ENCODE measurements around the gene ATP2A2.
"Not testable (repeated sequence)": the region's sequence is repeated elsewhere in the genome, so short reads cannot be mapped to it uniquely, and the experiment has no call there.

The ATP2A2 gene

GRCh38 chr12:110343736-110344555 lies 62.9 kb downstream of the ATP2A2 start:
- DNase-seq = no peak

DNA sequence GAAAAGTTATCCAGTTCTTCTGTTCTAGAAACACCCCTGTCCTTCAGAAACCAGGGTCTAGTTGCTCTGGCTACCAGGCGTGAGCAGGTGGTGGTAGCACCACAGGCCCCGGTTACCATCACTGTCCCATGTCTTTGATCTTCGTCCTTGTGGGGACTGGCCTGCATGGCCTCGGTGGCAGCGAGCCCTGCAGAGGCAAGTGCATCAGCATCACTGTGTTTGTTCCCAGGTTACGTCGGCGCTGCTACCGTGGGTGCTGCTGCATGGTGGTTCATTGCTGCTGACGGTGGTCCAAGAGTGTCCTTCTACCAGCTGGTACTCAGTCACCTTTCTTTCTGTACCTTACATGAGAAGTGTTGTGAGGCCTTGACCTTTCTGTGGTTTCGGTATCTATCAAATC lies 63.6 kb downstream of the ATP2A2 start:
- no peak for DNase-seq

- DNase-seq = no peak
Measured at GRCh38 chr12:110345176-110345661, 64.2 kb downstream of the ATP2A2 start.

DNA sequence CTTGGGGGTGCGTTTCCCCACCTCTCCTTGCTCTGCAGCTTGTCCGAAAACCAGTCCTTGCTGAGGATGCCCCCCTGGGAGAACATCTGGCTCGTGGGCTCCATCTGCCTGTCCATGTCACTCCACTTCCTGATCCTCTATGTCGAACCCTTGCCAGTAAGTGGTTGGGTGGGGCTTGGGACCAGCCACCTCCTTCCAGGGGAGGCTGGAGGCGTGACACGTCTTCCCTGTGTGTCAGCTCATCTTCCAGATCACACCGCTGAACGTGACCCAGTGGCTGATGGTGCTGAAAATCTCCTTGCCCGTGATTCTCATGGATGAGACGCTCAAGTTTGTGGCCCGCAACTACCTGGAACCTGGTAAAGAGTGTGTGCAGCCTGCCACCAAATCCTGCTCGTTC lies 64.9 kb downstream of the ATP2A2 start:
- no peak for DNase-seq

- DNase-seq = no peak
Measured at GRCh38 chr12:110347767-110348166, 66.7 kb downstream of the ATP2A2 start.

GRCh38 chr12:110348431-110349059 lies 67.5 kb downstream of the ATP2A2 start:
- DNase-seq = no peak

GRCh38 chr12:110349096-110349495 lies 68.0 kb downstream of the ATP2A2 start:
- DNase-seq = no peak

DNA sequence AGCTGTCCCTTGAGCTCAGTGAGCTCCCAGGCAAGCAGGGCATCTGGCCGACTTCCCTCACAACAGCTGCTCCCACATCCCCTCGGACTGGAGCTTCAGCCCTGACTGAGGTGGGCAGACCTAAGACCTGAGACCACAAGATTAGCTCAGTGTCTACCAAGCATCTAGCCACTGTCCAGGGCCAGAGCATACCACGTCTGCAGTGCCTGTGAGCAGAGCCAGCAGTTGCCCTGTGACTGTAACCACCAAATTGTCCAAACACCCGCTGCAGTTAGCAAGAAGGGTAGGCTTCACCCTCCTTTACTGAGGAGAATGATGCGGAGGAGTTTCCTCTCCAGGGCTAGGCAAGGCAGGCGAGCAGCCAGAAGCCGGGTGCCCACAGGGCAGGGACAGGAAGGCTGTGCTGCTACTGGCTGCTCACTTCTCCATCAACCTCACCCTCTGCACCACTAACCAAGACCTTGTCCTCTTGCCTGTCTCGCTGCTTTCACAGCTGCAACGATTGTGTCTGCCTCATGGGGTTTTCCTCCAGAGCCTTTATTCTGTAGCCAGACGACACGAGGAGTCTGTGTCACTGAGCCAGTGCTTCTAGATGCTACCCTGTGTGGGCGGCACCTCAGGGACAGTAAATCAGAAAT lies 68.6 kb downstream of the ATP2A2 start:
- peak; percentile 26 to 32 for DNase-seq

DNA sequence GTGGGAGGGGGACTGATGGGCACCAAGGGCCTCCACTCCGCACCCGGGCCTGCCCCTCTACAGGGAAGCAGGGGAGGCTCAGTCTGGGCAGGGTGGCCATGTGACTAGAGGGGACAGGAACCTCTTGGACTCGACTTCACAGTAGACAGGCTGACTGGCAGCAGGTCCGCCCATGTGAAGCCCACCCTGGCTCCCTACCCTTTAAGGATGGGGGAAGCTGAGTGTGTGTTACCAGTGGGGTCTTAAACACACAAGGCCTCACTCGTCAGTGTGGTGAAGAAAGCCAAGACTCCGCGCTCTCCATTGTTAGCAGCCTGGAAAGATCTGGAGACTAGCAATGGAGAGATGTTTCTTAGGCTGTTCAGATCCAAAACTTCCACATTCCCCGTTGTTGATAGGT lies 70.1 kb downstream of the ATP2A2 start:
- no peak for DNase-seq

- no peak for DNase-seq
Measured at GRCh38 chr12:110352401-110352800, 71.4 kb downstream of the ATP2A2 start.

DNA sequence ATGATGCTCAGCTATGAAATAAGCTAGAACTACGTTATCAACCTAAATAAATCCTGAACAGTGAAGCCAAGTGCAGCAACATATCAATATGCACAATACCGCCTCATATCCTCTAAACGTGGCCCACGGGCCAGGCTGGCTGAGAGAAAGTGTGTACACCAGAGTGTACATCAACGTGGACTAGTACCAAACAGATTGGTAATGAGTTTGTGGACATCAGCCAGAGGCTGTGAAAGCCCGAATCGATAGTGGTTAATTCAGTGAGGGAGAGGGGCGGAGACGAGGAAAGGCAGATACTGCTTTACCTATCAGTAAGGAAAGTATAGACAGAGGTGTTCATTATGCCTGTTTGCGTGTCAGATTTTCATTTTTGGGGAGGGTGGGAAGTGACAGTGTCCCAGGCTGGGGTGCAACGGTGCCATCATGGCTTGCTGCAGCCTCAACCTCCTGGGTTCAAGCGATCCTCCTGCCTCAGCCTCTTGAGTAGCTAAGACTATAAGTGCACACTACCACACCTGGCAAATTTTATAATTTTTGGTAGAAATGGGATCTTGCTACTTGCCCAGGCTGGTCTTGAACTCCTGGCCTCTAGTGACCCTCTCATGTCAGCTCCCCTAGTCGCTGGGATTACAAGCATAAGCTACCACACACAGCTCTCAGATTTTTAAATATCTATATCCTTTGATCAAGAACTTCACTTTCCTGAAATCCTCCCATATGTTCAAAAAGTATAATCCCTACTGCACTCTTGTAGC lies 72.3 kb downstream of the ATP2A2 start:
- no peak for DNase-seq

- DNase-seq = no peak
Measured at GRCh38 chr12:110354172-110354780, 73.2 kb downstream of the ATP2A2 start.

- peak in 1 of 2 donors; percentile 31 for DNase-seq
Measured at GRCh38 chr12:110355073-110355472, 74.0 kb downstream of the ATP2A2 start.

DNA sequence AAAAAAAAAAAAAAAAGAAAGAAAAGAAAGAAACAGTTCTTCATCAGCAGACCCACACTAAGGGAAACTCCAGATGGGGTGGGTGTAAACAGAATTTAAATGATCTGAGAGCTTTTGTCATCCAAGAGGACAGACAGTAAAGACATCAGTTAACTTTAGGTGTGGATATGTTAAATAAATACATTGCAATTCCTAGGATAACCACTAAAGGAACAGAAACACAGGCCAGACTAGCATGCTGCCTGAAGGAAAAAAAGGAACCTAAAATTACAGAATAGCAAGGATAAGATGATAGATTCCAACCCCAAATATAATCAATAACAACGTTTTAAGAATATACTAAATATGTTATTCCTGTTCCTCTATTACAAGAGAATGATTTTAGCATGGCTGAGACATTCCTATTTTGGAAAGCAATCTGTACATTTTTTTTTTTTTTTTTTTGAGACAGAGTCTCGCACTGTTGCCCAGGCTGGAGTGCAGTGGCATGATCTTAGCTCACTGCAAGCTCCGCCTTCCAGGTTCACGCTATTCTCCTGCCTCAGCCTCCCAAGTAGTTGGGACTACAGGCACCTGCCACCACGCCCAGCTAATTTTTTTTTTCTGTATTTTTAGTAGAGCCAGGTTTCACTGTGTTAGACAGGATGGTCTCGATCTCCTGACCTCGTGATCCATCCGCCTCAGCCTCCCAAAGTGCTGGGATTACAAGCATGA lies 77.5 kb downstream of the ATP2A2 start:
- DNase-seq = not testable (repeated sequence)

DNA sequence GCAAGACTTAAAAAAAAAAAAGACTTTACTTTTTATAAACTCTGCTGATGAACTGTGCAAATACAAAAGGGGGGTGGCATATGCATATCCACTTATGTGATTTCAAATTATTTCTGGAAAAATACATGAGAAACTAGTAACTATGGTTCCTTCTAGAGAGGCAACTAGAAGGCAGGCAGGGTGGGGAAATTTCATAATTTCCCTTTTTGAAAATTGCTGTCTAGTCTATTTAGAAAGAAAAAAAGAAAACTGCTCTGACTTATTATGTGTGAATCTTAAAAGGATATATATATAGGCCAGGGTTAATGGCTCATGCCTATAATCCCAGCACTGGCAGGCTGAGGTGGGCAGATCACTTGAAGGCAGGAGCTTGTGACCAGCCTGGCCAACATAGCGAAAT lies 80.2 kb downstream of the ATP2A2 start:
- no peak for DNase-seq

DNA sequence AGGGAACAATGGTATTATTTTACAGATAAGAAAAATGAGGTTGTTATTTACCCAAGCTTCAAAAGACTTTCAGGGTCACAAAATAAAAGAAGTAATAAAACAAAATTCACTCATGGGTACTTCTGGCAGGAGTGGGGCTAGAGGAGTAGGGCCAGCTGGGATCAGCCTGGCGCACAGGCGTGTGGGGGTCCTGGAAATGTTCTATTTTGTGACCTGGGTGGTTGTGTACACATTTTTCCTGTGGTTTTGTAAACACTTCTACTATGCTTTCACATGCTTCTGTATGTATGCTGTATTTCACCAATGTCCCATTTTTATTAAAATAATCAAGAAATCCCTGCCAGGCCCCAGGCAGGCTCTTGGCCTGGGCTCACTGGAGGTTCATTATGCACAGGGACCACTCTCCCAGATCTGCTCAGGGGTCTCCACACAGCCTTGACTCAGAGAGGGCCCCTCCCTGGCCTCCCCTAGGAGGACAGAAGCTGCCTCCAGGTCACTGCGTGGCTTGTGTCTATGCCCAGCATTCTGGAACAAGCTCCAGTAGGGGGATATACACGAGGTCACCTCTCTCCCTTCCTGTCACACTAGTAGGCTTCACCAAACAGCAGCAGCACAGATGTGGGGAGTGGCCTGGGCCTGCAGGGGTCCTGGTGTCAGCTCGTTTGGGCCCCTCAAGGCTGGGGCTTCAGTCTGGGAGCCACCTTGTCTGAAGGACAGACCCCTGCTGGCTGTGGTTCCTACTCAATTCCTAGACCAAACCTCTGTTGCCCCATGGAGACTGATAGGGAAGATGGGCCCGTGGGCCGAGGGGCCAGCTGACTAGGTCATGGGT lies 84.7 kb downstream of the ATP2A2 start:
- no peak for DNase-seq

- DNase-seq = no peak
Measured at GRCh38 chr12:110366321-110367142, 85.5 kb downstream of the ATP2A2 start.

- no peak for DNase-seq
Measured at GRCh38 chr12:110367181-110367864, 86.3 kb downstream of the ATP2A2 start.

DNA sequence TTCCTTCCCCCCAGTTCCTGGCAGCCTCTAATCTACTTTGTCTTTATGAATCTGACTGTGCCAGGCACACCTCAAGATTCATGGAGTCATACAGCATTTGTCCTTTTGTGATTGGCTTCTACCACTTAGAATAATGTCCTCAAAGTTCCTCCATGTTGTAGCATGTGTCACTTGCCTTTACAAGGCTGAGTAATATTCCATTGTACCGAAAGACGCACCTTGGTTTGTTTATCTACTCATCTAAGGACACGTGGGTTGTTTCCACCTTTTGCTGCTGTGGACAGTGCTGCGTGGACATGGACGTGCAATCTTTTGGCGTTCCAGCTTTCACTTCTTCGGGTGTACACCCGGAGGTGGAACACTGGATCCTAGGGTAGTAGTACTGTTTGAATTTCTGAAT lies 88.9 kb downstream of the ATP2A2 start:
- DNase-seq = no peak

All from CD4-positive, alpha-beta T cell treated with Interleukin-4 for 1 hour (primary cell).